ENCODE measurements around the gene RIMBP2.

The RIMBP2 gene

DNA sequence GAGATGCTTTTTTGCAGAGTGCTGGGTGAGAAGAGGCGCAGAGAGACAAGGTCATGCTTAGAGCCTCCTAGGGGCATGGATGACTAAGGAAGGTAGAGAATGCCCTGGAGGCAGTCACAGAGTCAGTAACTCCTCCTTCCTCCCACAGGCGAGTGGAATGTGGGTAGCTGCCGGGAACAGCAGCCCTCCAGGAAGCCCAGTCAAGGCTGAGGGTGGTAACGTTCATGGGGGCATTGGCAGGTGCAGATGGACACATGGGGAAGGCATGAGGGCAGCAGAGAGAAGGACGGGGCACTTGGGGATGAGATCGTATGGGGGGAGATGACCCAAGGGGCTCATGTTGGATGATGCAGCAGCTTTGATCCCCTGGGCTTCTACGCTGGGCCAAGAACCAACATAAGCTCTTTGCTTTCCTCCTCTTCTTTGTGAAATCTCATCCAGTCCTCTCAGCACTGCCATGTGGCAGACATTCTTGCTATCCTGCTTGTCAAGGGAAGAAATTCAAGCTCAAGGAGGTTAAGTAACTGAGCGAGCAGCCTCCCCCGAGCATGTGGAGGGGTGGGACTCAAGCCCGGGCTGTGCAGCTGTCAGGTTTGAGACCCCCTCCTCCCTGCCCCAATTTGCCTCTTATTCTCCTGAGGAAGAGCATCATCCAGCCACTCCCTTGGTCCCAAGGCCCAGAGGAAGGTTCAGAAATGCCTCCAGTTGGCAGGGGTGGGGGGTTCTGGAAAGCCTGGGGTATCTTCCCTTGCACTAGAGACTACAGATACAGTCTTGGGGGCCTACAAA, 190.5 kb downstream of the RIMBP2 start:
- DNase-seq, result no peak

DNA sequence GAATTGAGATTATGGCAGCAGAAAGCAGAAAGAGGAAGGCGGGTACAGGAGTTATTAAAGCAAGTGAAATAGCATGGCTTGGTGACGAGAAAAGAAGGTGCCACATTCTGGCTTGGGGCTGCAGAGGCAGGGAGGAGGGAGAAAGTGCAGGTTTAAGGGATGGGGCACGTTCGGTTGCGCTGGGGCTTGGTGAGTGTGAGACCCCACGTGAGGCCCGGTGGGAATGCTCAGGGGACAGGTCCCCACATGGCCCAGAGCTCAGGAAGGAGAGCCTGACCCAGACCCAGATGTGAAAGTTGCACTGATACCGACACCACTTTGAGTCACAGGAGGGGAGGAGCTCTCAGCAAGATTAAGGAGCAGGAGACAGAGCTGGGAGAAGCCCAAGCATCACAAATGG, 191.3 kb downstream of the RIMBP2 start:
- no peak for DNase-seq

DNA sequence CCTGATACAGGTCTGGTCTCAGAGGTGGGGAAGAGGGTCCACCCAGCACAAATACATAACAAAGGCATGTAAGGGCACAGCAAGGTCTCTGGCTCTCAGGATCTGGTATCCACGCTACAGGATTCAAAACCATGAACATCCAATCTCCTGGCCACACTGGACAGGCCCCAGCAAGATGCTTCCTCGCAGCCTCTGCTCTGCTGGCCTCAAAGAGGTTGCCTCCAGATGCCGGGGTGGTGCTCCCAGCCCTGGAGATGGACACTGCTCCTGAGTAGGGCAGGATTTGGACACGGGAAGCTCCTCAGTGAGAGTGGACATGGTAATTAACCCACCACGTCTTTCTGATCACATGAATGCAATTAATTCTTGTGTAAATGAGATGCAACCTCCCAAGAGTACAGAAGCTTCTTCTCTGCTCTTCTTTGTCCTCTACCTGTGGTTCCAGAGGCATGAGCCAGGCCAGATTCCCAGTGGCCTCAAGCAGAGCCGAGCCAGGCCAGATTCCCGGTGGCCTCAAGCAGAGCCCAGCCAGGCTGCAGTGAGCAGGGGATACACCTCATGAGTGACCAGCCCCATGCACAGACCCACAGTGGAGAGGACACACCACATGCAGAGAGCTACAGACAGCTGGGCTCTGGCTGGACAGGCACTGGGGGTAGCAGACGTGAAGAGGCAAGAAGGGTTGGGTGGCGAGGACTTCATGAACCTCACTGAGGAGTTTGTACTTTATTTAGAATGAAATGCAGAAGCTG, 192.1 kb downstream of the RIMBP2 start:
- no peak for DNase-seq

GRCh38 chr12:130523208-130523607, 192.9 kb downstream of the RIMBP2 start:
- no peak for DNase-seq

DNA sequence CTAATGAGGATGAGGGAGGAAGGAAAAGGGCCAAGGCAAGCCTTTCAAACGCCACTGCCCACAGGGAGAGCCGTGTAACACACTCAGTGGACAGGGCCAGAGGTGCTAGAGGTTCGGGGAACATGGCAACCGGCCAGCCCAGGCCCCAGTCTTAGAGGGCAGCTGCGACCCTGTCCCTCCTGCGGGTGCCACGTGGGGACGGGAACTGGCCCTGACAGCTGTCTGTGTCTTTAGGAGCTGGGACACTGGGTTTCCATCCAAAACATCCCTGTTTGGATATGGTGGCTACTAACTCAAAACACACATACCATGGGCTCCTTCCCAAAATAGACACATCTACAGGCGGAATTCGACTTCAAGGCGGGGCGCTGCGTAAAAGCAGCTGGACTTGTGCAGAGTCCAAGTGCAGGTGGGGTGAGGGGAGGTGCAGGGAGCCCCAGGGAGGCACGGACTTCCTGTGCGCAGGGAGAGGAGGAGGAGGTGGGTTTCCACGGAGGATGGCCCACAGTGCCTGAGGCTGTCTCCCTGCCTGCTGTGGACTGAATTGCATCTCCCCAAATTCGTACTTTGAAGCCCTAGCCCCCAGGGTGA, 193.8 kb downstream of the RIMBP2 start:
- DNase-seq, result no peak

DNA sequence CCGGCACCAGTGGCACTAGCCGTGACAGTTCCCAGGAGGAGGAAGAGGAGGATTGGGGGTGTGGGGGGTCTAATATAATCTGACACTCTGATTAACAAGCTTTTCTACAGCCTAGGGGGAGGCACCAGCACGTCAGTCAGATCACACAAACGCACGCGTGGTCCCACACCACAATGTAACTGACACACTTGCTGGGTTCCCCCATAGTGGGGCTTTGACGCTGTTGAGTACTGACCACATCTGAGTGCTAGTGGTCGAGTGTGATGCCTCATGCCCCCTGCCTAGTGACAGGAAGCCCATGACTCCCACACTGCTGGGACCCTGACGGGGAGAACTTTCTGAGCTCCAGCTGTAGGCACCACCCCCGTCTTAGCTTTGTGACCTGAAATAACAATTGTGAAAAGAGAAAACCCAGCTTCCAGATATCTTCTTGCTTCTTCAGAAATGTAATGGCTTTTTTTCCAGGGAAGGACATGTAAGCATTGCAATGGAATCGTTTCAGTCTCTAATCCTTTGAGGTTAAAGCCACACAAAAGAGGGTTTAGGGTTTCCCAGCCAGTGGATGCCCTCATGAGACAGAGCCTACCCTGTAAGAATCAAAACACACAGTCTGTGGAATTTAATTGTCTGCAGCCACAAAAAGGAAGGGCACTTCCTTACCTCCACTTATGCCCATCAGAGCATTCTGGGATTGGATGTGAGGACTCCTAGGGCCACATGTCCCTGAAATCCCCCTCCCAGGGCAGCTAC, 194.5 kb downstream of the RIMBP2 start:
- no peak for DNase-seq

DNA sequence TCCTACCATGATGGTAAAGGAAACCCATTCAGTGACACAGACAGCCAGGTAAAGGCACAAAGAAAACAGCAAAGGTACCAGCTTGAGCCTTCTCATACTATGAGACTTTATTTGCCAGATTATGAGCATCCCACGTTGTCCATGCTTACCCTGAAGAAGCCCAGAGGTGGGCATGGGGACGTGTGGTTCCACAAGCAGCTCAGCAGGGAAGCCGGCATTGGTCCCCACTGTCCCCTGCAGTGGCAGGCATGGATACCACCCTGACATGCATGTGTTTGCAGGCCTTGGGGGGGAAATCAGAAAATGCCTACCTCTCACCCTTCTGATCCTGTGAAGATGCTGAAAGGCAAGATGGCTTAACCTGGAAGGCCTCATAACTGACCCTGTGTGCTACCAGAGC, 195.3 kb downstream of the RIMBP2 start:
- DNase-seq, result no peak

GRCh38 chr12:130517588-130517987, 198.5 kb downstream of the RIMBP2 start:
- no peak for DNase-seq

GRCh38 chr12:130514149-130514551, 201.9 kb downstream of the RIMBP2 start:
- DNase-seq, result peak; percentile 67

DNA sequence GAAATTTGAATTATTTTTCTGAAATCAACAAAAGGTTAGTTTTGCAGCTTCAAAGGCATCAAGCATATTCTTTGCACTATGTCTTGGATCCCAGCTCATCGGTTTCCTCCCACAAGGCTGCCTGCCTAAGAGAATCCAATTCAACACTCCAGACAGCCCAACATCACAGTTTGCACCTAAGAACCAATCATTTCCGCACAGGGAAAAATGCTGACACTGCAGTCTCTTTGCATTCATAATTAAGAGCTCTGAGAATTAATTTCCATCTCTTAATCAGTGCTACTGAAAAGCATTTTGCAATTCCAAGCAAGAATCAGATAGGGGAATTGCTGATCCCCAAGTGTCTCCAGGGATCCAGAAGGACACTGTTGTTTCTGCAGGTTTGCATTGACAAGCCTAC, 202.5 kb downstream of the RIMBP2 start:
- DNase-seq, result no peak

- no peak for DNase-seq
These were observed 204.8 kb downstream of the RIMBP2 start for GRCh38 chr12:130511285-130511684.

DNA sequence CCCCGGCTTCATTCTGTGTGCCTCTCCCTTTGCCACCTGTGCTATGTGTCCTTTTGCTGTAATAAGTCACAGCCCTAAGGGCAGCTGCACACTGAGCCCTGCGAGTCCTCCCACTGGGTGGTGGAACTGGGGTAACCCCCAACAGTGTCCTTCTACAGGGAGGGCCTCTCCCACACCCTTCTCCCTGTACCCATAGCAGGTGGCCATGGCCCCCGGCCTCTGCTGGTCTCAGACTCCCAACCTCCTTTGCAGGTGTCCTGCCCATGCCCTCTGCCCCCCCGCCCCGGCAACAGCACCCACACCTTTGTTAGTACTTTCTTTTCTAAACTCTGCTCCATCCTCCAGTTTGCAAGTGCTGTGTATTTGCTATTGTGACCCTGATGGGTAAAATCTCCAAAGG, 206.6 kb downstream of the RIMBP2 start:
- no peak for DNase-seq

DNA sequence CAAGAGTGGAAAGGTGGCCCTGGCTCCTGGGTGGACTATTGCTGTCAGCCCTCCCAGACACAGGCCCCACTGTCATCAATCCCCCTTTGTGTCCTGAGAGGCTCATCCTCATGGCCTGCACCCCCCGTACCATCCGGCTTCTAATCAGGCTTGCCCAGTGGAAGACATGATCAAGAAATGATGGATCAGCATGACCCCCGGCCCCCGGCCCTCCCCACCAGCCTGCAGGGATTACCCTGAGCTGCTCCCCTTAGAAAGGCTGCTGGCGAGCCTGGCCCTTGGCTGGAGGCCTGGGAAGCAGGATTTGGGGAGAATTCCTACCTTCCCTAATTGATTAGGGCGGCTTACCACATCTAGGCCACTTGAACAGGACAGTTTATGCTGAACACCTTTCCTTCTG, 207.3 kb downstream of the RIMBP2 start:
- no peak for DNase-seq

DNA sequence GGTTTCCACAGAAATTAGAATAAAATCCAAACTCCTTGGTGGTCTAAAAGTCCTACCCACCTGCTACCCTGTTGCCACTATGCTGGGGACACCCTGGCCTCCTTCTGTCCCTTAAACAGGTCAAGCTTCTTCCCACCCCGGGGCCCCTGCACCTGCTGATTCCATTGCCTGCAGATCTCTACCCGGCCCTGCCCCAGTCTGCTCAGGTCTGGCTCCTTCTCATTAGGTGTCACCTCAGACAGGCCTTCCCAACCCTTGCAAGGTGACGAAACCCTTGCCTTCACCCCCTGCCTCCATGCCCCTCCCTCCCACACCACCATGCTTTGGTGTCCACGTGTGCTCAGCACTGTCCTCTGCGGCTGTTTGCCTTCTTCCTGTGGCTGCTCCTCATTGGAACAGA, 207.8 kb downstream of the RIMBP2 start:
- DNase-seq, result no peak

DNA sequence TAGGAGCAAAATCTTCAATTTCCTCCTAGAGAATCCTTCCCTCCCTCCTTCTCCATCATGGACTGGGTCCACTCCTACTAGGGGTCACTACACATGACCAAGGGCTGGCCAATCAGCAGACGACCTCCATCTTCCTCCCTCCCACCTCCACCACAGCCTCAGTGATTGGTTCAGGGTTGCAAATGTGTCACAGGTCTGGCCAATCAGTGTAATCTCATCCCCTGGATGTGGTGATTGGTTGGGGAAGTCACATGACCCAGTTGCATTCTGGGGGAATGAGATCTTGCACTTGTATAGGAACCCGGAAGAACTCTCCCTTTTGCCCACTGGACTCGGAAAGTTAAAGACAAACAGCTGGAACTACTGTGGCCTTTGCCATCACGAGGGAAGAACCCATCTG, 209.3 kb downstream of the RIMBP2 start:
- no peak for DNase-seq

DNA sequence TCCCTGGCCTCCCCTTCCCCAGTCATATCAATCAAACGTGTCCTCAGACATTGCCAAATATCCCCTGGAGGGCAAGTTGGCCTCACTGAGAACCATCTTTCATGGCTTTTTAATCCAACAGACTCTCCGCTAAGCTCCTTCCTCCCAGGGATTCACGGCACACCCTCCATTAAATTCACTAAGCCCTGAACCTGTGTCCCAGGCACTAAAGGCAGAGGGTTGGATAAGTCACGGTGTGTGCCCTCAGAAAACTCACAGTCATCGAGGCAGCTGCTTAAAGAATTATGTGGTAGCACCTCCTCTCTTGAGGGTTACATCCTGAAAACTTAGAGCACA, 211.3 kb downstream of the RIMBP2 start:
- no peak for DNase-seq

DNA sequence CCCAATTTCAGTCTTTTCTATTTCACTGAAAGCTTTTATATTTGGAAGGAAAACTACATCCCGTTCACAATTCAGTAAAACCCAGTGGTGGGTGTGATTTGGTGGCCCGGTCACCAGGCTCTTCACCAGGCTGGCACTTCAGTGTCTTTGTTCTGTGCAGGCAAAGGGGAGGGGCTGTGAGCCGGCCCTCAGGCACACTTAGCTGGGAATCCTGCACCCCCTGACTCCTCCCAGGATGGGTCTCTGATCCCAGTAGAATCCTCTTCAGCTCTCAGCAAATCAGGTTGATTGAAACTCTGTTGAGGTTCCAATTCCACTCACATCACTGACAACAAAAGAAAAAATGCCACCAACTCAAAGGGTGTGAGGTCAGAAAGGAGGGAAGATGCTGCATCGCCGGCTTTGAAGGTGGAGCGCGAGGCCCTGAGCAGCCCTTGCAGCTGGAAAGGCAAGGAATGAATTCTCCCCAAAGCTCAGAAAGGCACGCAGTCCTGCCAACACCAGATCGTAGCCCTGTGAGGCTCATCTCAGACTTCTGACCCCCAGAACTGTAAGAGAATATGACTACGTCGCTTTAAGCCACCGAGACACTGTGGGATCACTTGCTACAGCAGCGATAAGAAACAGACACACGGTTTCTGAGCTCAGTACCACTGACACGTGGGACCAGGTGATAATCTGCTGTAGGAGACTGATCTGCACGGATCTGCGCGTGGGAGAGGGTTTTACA, 211.8 kb downstream of the RIMBP2 start:
- no peak for DNase-seq

DNA sequence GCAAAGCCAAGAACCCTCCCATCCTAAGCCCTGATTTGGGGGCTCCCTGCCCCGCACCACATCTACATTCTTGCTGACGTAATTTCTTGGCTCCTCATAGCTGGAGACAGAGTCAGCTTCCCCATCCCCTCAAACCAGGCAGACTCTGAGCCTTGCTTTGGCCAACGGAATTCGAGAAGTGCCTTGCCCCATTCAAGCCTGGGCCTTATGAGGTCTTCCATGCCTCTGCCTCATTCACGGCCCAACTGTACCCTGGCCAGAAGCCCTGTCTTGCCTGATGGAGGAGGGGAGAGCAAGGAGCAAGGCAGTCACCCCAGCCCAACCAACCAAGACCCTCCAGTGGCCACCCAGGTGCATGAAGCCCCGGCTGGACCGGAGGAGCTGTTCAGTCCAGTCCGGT, 214.3 kb downstream of the RIMBP2 start:
- no peak for DNase-seq

DNA sequence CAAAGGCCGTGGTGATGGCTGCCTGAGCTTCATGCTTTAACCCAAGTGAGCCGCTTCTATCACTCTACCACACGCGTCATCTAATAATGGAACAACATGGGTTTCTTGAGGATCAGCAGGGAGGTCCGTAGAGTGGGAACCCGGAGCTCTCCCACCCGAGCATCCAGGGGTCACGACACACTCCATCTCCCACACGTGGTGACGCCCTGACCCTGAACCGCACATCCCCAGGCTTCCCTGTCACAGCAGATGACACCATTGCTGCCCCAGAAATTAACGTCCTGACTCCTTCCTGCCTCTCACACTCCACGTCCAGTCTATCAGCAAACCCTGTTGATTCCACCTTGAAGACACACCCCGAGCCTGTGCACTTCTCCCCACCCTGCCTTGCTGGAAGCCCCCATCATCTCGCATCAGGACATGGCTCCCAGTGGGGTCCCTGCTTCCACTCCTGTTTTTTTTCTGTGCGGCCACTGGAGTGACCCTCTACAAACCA, 215.2 kb downstream of the RIMBP2 start:
- DNase-seq, result no peak

- DNase-seq, result no peak
These were observed 216.6 kb downstream of the RIMBP2 start for GRCh38 chr12:130499474-130499873.

DNA sequence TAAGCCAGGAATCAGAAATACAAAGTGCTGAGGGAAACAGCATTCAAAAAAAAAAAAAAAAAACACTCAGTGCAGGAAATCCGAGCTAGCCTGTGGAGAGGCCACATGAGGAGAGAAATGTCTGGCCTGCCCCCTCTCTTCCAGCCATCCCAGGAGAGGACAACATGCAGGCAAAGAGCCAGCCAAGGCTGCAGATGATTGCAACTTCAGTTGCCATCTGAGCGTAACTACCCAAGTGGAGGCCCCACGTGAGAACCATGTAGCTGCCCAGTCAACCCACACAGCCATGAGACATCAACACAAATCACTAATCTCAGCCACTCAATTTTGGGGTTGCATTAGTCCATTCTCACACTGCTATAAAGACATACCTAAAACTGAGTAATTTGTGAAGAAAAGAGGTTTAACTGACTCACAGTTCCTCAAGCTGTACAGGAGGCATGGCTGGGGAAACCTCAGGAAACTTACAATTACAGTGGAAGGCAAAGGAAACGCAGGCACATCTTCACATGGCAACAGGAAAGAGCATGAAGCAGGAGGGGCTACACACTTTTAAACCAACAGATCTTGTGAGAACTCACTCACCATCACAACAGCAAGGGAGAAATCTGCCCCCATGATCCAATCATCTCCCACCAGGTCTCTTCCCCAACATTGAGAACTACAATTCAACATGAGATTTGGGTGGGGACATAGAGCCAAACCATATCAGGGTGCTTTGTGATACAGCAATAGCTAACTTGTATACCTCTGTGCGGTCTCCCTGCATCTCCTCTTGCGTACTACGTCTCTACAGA, 217.3 kb downstream of the RIMBP2 start:
- peak; percentile 26 for DNase-seq

DNA sequence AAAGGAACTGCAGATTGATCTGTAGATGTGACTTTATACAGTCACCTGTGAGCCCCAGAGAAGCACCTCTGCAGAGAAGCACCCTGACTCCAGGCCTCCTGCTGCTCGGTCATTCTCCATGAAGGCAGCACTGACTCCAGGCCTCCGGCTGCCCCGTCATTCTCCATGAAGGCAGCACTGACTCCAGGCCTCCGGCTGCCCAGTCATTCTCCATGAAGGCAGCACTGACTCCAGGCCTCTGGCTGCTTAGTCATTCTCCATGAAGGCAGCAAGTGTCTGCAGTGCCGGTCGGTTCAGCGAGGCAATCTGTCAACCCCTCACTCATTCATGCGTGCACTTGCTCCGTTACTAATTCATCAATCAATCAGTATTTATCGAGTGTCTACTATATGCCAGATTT, 218.1 kb downstream of the RIMBP2 start:
- no peak for DNase-seq
